SW480 (cell line): ENCODE results near the gene RBBP8.
A peak's percentile ranks its signal among the peaks of the same experiment; 100 is the strongest.
"Not testable (repeated sequence)": the region's sequence is repeated elsewhere in the genome, so short reads cannot be mapped to it uniquely, and the experiment has no call there.

Source experiments
- DNase-seq: peaks from one replicate; pipeline ENCODE4 v3.0.0-alpha.2; 2016; ENCODE audit warnings: low spot score

RBBP8 gene

DNA sequence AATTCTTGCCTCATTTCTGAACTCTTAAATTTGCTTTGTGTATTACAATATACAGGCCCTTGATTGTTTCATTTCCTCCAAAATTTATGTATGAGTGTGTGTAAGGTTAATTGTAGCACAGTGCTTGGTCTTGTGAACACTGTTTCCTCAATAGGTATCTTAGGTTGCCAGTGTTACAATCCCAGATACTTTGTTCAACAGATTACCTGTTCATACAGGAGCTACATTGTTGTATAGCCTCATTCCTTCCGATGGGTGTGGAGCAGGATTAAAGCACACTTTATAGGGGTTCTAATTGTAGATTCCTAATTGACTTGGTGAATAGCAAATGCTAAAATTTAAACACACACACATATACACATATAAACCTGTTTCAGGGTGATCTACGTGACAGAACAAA lies 10.7 kb downstream of the RBBP8 start:
- DNase-seq, result no peak

DNA sequence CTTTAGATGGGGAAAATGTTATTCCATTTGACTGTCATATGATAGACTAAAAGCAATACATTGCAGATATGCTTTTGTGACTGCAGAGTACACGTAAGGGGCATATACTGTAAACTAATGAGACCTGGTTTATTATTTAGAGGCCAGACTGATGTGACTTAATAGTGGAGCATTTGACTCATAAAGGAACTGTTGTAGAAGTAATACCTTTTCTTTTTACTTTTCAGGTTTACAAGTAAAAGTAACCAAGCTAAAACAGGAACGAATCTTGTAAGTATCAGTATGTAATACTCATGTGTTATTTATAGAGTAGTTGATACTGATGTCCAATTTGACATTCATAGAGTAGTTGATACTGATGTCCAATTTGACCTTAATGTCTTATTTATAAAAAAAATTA lies 13.1 kb downstream of the RBBP8 start:
- DNase-seq, result no peak

DNA sequence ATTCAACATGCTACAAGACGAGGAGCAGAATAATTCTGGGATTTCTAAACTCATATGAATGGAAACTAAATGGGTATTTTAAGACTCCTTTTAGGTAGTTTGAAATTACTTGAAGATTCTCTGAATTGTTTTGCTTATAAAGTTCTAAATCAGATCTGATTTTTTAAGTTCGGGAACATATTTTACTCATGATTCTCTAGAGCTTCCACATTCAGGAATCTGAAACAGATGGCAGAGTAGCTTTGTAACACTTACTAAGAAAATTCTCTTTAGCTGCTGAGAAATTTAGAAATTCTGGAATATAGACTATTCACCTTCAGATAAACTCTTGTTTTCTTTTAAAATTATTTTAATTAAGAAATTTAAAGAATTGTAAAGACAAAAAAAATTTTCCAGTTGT lies 13.7 kb downstream of the RBBP8 start:
- DNase-seq, result no peak

DNA sequence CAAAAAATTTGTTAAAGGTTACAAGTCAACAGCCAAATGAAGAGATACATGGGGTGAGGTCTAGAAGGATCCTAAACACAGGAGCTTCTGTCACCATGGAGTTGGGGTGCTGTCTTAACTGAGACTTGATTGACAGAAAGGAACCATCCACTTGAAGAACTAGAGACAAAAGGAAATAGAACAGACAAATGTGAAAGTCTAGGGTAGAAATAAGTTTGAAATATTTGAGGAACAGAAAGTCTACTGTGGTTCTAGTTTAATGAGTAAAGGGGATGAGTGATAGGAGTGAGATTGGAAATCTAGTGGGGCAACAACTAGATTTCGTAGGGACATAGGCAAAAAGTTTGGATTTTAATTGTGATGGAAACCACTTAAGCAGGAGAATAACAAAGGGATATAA lies 18.7 kb downstream of the RBBP8 start:
- DNase-seq, result no peak

DNA sequence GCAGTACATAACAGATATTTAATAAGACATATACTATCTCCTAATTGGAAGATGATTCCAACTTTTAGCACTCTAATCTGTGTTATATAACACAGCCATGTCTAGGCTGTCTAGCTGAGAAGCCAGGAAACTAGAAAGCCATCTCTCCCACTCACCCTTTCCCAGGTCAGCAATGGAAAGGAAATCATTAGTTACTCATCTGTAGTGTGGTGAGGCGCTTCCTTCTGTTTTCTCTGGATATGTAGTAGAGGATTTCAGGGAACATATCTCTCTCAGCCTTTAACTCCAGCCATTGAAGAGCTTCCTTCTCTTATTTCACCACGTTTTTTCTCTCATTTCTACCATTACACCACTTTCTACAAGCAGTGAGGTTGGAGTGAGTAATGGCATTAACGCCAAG lies 19.4 kb downstream of the RBBP8 start:
- DNase-seq, result no peak

DNA sequence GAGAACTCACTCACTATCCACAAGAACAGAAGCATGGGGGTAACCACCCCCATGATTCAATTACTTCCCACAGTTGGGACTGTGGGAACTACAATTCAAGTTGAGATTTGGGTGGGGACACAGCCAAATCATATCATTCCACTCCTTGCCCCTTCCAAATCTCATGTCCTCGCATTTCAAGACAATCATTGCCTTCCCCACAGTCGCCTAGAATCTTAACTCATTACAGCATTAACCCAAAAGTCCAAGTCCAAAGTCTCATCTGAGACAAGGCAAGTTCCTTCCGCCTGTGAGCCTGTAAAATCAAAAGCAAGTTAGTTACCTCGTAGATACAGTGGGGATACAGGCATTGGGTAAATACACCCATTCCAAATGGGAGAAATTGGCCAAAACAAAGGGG lies 20.9 kb downstream of the RBBP8 start:
- not testable (repeated sequence) for DNase-seq

DNA sequence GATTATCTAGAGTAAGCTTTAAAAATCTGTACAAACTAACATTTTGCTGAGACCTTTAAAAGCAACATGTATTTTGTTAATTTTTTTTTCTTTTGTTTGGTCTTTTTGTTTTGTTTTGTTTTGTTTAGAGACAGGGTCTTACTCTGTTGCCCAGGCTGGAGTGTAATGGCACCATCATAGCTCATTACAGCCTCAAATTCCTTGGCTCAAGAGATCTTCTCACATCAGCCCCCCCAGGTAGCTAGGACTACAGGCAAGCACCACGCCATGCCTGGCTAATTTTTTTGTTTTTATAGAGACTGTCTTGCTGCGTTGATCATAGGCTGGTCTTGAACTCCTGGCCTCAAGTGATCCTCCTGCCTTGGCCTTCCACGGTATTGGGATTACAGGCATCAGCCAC lies 23.1 kb downstream of the RBBP8 start:
- no peak for DNase-seq

DNA sequence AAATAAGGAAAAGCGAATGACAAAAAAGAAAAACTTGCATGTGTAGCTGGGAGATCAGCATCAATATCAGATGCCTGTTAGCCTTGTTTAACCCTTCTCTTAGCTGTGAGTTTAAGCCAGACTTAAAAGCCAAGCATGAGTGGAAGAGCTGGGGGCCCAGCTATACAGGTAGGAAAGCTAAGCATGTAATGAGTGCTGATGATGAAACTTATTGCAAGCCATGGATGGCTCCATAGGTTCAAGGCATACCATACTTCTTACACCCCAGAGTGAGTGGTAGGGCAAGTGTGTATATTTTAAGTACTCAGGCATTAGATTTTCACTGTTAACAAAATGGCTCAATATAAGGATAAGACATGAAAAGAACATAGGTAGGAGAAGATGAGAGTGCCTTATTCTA lies 28.0 kb downstream of the RBBP8 start:
- DNase-seq, result peak; percentile 21

DNA sequence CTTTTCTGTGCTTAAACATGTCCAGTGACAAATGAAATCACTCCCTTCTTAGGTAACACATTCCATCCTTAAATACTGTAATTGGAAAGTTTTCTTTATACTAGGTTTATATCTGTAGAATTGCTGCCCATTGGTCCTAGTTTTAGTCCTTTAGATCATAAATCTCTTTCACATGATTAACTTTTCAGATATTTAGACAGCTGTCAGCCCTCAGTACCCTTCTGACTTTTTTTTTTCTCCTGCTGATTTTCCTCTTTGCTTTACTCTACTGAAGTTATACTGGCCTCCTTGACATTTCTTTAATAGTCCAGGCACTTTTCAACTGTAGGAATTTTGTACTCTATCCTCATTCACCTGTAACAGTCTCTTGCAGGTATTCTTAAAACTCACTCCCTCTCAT lies 28.9 kb downstream of the RBBP8 start:
- no peak for DNase-seq

DNA sequence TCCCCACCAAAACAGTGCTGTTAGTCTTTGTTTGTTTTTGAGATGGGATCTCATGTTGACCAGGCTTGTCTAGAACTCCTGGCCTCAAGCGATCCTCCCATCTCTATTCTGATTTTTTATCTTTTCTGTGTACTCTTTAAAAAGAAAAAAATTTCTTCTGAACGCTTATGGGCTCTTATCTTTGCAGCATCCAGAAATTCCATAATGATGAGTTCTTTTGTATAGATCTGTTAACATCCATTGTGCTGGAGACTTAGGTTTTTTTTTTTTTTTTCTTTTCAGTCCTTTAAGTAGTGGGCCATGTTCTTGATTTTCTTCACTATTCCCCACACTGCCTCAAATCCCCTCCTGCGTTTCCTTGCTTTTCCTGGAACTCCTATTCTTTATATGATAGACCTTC lies 31.0 kb downstream of the RBBP8 start:
- DNase-seq, result no peak

DNA sequence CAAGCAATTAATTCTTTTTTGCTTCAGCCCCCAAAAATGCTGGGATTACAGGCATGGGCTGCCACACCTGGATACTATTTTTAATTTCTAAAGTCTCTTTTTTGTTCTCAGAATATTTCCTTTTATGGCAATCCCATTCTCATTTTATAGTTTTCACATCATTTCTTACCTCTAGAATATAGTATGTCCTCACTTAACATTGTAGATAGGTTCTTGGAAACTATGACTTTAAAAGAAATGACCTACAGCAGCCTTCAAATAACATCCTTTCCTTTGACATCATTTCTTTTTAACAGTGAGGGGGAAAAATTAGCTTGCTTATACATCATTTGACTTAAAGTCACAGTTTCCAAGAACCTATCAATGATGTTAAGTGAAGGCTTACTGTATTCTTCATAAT lies 31.6 kb downstream of the RBBP8 start:
- no peak for DNase-seq

DNA sequence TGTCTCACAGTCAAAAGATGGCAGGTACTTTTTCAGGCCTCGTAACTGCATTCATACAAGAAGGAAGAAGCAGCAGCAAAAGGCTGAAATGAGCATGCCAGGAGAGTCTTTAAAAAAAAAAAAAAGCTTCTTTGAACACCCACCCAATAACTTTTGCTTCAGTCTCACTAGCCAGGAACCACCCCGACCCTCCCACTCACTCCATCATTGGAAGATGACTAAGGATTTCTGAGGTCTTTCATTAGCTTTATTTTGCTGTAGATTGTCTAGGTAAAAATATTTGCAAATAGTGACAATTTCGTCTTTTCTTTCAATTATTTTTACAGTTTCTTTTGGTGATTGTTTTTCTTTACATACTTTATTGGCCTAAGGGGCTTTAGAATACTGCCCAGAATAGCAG lies 37.9 kb downstream of the RBBP8 start:
- DNase-seq, result no peak

DNA sequence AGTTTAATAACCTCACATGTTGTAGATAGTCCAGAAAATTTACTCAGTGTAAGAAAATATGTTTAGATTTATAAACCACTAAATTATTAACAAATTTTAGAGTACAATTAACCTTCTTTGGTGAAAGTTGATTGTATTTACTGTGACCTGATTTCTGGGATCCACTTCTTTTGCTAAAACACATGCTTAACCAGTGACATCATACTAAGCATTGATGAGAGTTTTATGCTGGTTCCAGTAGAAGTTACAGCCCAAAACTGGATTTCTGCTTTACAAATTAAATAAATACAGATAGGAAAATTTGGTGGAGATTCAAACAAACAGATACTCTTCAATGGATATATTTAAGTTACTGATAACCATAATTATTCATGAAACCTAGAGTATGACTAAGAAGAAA lies 40.9 kb downstream of the RBBP8 start:
- no peak for DNase-seq

DNA sequence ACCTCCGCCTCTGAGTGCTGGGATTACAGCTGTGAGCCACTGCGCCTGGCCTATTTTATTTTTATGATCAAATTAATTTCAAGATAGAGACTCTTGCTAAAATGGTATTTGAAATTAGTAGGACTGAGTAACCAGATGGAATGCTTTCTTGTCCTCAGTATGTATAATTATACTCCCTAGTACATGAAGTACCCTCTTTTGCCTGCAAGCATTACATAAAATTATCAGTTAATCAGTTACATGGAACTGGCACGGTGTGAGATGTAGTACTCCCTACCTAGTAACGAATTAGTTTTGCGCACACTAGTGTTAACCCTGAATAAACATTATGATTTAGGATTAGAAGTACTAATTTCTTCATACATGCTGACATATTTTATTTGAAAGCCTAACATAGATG lies 41.6 kb downstream of the RBBP8 start:
- no peak for DNase-seq

DNA sequence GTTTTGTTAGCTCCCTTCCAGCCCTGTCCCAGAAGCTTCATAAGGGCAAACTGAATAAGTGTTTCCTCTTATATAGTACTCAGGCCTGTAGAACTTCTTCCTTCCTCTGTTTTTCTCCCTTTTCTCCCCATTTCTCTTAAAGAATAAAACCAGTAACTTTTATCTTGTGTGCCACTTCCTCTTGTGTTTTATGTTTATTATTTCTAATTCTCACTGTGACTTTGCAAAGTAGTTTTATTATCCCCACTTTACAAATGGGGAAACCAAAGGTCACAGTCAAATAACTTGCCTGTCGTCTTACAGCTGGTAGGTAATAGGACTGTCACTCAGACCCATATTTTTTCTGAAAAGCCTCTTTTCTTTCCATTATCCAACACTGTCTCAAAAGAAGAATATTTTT lies 42.4 kb downstream of the RBBP8 start:
- no peak for DNase-seq

DNA sequence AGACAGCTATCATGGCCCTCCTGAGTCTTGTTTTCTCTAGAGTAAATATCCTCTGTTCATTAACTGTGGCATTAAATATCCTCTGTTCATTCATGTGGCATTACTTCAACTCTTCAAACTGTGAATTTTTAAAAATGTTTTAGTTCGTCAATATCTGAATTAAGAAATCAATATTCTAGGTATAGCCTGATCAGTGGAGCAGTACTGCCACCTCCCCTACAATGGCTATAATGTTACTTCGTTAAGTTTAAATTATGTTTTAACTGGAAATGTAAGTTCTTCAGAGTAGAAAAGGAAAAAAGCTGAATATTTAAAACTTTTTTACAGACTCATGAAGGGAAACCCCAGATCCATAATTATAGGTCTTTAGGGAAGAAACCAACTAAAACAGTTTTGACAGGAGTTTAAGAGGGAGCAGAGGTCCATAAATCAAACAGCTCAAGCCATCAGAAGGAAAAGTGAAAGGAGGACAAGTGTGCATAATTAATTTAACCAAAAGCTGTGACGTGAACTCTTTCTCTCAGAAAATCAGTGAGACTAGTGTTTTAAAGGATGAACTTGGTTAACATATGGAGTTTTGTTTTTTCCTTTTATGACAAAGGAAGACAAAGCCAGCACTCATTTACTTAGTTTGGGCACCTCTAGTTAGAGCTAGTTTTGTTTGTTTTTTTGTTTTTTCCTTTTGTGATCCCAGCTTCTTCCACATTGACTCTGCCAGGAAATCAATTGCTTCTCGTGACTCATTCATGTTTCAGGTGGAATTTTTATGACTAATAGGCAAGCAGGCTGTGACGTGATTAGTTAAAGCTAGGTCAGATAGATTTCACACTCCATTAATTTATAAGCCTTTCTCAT lies 44.9 kb downstream of the RBBP8 start:
- DNase-seq, result peak; percentile 39

DNA sequence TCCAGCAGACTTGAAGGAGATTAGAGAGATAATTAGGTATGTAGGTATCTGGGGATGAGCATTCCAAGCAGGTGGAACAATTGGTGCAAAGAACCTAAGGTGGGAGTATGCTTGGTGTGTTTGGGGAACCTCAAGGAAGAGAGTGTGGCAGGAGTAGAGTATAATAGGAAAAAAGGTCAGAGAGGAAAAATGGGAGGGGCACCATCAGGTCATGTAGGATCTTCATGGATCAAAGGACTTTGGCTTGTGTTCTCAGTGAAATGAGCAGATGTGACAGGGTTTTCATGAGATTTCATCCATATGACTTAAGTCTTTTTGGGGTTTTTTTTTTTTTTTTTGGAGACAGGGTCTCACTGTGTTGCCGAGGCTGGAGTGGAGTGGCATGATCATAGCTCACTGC lies 47.3 kb downstream of the RBBP8 start:
- no peak for DNase-seq

DNA sequence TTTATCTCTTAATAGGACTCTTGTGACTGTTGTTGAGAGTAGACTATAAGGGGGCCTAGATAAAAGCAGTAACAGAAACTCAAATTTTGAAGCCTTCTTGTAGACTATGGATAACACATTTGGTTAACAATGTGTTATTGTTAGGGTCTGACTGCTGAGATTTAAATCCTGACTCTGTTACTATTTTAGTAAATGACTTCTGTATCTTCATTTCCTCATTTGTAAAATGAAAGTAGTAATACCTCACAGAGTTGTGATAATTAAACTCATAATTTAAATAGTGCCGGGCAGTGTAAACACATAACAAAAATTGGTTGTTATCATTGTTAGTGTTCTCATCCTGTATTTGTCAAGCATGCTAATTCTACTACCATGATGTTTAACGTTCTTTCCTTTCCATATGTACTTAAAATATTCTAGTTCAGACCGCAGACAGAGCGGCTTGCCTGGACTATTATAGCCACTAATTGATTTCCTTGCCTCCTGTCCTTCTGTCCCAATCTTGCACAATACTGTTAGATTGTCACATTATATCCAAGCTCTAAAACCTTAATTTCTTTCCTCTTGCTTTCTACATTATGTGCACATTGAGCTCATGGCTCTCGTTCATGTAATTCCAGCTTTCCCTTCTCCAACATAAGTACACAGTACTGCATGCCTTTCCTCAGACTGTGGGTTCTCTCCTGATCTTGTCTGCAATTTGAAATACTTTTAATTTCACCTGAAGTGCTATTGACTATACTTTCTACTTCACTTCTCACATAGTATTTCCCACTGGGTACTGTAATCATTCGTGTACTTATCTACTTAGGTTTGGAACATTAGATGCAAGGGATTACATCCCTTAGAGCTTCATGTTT lies 48.4 kb downstream of the RBBP8 start:
- no peak for DNase-seq

DNA sequence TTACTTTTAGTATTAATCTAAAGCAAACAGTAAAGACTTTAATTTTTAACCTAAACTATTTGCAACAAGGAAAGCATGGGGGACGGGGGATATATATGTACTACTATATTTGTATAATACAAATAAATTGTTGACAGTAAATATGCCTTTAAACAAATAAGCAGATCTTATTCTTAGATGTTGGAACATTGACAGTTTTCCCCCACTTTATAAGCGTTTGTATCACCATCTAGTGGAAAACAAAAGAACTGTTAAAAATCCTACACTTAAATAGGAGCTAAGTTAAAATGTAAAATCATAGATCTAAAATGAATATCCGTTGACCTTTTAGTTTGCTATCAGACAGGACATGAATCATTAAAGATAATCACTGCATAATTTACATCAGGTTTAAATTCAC lies 50.0 kb downstream of the RBBP8 start:
- DNase-seq, result peak; percentile 45

DNA sequence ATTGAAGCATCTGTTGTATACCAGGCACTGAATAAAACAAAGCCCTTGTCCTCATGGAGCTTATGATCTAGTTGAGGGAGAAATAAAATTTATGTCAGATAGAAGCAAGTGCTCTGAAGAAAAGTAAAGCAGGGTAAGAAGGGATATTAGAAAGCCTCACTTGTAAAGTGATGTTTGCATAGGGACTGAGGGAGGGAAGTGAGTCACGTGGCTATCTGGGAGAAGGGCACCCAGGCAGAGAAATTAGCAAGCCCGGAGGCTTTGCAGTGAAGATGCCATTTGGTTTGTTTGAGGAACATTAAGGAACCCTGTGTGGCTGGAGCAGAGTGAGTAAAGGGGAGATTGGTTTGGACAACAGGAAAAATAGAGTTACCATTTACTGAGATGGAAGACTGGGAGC lies 52.1 kb downstream of the RBBP8 start:
- DNase-seq, result no peak

DNA sequence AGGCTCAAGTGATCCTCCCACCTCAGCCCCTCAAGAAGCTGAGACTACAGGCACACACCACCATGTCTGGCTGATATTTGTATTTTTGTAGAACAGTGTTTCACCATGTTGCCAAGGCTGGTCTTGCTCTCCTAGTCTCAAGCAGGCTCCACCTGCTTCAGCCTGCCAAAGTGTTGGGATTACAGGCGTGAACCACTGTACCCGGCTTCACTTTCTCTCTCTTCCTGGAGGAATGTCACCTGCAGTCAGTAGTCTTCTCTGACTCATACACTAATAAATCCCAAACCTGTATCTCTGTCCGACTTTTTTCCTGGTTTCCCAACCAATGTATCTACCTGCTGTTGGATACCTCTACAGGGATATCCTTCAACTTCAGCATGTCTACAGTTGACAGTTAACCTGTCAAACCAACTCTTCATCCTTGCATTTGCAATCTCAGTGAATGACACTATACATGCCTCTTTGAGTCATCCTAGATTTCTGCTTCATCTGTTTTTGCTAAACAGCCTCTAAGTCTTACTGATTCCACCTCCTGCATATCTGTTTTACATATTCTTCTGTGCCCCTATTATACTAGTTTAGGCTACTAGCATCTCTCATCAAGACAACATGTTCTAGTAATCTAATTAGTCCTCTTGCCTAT lies 54.5 kb downstream of the RBBP8 start:
- no peak for DNase-seq

DNA sequence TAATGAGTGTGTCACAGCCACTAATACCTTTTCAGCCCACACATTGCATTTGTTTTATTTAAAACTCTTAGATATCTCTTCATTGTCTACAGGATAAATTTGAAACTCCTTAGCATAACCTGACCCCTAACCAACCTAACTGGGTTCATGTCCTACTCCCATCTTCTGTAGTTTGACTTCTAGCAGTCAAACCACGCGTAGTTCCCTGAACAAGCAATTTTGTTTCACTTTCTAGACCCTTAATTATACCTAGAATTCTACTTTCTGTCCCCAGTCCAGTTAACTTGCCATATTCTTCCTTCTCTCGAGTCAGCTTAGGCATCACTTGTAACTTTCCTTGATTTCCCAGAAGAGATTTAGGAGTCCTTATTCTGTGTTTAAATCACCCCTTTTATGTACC lies 55.1 kb downstream of the RBBP8 start:
- no peak for DNase-seq

DNA sequence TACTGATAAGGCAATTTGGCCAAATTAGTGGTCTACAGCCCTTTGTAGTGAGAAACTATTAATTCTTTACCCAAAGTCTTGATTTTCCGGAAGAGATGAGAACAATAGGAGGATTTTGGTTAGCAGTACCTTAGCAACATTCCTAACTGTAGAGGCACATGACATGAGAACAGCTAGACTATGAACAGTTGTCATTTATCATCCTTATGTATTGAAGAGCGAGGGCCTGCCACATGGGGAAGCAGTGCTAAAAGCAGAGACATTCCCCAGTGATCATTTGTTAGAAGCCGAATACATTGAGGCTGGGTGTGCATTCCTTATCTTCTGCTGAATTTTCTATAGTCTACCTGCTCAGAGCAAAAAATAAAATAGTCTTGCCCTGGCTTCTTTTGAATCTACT lies 65.2 kb downstream of the RBBP8 start:
- no peak for DNase-seq
